GM18499 (cell line): Measurements from ENCODE around the gene FGF22.

Source experiments
- ATAC-seq: cut with Tn5 transposase; IDR thresholded peaks from one replicate; pipeline ENCODE4 v1.9.1; 2021; ENCODE audit warnings: moderate number of reproducible peaks; ENCODE audit not compliant: insufficient read depth, unreplicated experiment

The FGF22 gene

DNA sequence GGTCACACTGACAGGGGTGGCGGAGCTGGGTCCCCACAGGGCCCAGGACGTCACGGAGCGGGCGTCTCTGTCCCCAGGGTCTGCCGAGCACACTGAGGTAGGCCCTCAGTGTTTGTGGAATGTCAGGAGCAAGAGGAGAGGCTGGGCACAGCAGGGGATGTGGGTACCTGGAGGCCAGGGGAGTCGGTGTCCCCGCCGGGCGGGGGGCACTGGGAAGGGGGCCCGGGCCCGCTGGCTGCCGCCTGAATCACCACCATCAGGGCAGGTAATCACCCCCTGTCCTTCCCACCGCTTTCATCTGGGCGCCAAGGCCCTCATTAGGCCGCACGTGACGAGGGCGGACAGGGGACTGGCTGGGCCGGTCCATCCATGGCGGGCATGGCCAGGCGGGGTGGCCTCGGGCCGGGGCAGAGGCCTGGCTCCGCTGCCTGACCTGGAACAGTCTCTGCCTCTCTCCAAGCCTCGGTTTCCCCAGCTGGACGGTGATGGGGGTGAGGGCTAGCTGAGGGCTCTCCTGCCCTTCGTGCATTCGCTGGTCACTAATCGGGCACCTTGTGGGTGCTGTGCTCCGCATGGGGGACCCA lies 1.0 kb downstream of the FGF22 start:
- no peak for ATAC-seq

DNA sequence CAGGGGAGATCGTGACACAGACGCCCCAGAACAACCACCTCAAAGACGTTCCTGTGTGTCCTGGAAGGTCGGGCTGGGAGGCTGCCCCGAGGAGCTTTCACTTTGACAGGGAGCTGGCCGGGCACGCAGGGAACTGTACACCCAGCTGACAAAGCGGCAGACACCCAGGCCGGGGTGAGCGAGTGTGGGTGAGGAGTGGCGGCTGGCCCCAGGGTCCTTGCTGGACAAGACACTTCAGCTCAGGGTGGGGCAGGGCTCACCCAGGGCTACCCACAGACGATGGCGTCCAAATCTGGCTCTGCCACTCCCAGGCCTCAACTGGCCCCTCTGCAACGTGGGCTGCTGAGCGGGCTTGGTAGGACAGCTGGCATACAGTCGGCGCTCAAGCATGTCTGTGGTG lies 2.0 kb downstream of the FGF22 start:
- no peak for ATAC-seq

DNA sequence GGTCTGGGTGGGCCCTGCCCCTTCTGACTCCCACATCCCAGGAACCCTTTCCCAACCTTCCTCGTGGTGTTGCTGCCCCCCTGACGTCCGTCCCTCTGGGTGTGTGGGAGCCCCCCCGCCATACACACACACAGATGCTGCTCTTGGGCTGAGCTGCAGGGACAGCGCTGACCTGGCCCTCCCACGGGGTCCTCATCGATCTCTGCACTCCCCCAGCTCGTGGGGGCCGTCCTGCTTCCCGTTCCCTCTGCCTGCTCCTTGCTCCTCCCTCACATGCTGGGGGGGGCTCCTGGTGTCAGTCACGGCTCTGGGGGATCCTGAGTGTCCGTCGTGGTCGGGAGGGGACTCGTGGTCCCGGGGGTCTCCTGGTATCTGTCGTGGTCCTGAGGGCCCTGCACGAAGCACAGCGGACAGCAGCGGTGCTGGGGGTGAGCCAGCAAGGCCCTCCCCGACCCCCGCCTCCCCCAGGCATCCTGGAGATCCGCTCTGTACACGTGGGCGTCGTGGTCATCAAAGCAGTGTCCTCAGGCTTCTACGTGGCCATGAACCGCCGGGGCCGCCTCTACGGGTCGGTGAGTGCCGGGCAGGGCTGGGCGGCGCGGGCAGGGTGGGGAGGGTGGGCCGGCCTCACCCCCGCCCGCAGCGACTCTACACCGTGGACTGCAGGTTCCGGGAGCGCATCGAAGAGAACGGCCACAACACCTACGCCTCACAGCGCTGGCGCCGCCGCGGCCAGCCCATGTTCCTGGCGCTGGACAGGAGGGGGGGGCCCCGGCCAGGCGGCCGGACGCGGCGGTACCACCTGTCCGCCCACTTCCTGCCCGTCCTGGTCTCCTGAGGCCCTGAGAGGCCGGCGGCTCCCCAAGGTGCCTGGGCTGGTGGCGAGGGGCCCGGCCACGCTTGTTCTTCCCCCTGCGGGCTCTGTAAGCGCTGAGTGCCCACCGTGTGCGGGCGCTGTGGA lies 3.4 kb downstream of the FGF22 start:
- no peak for ATAC-seq

DNA sequence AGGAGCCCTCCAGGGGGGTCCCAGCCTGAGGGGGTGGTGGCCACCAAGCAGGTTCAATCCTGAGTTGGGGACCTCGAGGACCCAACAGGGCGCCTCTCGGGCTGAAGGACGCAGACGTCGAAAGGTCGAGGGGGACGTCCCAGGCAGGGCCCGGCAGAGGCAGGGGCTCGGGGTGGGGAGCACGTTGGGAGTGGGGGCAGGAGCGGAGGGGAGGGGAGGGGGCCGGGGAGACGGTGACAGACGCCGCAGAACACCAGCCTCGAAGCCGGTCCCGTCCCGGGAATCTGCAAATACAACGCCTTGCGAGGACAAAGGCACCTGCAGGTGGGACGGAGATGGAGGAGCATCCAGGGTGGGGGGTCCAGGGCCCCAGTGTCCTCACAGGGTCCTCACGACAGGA lies 4.1 kb downstream of the FGF22 start:
- no peak for ATAC-seq

DNA sequence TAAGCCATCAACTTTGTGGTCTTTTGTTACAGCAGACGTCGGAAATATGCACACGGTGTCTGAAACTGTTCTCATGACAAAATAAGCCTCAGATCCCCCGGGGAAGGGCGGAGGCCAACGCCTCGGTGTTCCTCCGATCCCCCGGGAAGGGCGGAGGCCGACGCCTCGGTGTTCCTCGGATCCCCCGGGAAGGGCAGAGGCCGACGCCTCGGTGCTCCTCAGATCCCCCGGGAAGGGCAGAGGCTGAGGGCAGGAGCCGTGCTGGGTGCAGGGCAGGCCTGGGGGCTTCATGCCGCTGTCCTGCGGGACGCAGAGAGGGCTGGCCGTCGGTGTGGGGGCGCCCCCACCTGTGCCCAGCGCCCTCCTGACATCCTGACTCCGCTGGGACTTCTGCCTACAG lies 4.7 kb downstream of the FGF22 start:
- ATAC-seq = no peak

DNA sequence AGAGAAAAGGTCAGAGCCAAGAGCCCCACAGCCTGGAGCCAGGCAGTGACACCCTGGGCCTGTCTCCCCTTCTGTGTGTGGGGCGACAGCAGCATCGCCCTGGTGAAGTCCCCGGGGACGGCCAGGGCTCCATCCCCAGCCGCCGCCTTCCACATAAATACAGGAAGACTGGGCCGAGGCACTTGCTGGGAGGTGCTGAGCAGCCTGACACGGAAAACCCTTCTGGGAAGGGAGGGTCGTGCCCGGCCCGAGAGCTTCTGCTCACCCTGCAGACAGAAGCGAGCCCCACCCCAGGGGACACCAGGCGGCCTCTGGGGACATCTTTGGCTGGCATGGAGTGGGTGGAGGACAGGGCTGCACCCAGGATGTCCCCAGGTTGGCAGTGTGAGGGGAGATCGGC lies 5.1 kb downstream of the FGF22 start:
- ATAC-seq = no peak

DNA sequence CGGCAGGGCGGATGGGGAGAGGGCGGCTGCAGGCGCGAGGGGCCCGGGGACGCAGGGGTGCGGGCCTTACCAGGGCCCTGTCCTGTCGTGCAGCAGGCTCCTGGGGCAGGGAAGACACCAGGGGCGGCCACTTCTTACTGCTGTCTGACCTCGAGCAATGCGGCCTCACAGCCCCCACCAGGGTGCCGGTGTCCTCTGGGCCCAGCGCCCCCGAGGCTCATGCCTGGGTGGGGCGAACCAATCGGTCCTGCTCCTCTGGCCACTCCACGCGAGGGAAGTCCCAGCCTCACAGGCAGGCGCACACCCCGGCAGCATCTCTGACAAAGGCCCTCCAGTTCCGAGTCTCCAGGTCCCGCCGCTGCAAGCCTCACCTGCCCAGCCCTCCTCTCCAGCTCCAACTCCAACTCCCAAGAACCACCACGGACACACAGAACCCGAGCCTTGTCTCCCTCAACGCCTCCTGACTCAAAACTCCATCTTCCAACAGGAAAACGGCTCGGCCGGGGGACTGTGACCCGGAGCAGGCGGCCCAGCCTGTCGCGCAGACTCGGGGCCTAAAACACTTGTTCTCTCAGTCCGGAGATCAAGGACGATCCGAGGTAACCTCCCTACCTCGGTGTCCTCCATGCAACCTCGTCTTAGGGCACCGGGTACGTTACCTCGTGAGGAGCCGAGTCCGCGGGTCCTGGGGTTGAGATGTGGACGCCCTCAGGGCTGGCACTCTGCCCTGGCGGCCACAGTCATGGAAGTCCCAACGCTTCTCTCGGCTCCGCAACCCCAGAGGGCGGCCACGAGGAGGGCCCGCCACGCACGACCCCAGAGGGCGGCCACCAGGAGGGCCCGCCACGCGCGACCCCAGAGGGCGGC lies 6.5 kb downstream of the FGF22 start:
- ATAC-seq = no peak

DNA sequence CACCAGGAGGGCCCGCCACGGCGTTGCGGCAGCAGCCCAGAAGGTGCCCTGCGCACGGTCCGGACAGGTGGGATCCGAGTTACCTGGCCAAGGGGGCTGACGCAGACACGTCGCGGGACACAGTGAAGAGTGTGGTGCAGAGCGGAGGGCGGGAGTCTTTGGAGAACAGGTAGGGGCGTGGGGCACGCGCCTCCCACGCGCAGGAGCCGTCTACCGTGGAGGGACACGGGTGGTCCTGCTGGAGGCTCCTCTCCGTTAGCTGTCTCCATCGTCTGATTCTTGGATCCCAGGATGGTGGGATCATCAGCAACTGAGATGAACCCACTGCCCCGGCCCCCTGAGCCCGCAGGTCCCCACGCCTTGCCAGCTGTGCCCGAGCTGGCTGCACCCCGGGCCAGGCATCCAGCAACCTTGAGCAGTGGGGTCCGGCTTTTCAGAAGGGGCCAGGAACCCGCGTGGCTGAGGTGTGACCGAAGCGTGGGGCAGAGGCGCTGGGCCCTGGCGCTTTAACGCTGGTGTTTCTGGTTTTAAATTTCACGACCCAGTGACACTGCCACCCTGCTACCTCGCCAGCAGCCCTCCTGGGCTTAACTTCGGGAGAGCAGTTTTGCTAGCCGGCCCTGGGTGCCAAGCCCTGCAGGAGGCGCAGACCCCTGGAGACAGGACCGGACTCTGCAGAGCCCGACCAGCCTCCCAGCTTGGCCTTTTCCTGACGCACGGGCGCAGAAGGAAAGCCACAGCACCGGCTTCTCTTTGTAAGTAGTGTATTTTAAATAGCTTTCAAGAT lies 7.3 kb downstream of the FGF22 start:
- no peak for ATAC-seq

DNA sequence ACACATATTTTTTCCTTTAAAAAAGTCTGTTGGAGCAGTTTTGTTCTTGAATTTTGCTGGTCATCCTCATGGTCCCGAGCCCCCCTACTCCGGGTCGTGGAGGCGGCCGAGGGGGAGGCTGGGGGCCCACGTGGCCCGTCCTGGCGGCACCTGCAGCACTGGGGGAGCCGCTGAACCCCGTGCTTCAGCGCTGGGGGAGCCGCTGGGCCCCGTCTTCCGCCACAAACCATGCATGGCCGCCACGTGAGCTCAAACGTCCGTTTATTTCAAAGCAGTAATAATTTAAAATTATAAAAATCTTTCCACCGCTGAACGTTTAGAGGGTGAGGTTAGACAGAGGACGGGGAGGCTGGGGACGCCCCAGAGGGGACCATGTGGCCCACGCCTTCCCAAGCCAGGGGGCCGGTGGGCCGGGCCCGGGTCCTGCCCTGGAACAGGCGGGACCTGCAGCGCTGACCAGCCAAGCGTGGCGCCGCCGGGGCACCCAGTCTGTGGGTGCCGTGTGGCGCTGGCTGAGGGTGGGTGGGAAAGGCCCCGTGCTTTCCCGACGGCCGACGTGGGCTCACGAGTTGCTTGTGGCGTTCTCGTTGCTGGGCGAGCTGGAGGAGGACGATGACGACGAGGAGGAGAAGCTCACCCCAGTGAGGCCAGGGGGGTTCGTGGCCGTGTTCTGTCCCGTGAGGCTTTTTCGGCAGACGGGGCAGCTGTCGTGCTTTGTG lies 8.0 kb downstream of the FGF22 start:
- no peak for ATAC-seq

DNA sequence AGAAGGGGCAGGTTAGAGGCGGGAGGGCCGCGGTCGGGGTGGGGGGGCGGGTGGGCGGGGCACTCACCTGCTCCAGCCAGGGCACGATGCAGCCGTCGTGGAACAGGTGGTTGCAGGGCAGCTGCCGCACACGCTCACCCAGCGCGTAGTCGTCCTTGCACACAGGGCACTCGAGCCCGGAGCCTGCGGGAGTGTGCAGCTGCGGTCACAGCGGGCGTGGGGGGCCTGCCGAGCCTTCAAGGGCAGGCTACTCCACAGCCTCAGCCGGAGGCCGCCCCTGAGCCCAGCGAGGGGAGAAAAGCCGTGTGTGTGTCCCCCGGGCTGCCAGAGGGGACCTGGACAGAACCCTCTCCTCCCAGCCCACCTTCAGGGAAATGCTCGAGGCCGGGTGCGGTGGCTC lies 8.6 kb downstream of the FGF22 start:
- no peak for ATAC-seq

DNA sequence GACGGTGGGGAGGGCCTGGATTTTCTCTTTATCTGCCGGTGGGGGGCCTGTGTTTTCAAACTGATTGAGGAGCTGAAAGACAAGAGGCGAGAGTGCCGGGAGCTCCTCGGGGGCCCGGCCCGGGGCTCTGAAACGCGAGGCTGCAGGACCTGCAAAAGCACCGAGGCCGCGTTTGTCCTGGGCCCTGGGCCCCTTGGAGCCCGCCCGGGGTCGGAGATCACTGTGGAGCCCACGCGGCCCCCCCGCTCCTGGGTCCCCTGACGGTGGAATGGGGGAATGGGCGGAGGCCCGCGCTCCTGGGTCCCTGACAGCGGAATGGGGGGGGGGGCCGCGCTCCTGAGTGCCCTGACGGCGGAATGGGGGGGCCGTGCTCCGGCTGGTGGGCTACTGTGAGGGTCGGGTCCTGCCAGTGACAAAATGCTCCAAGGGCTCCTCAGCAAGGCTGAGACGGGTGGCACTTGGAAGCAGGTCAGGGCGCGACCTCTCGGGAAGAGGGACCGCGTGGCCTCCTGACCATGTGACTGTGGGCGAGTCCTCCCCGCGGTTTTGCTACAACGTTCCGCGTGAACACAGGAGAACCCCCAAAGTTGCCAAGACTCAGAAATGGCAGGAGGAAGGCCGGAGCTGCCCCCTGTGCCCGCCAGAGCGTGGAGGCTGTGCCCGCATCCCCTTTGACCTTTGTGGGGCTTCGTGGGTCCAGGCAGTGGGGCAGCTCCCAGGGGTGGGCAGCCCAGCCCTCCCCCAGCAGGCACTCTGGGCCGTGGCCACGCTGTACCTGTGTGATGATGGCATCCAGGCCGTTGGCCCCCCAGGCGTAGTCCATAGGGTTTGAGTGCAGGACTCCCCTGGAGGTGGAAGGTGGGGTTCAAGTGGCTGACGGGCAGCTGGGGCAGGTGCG lies 9.5 kb downstream of the FGF22 start:
- ATAC-seq = no peak

DNA sequence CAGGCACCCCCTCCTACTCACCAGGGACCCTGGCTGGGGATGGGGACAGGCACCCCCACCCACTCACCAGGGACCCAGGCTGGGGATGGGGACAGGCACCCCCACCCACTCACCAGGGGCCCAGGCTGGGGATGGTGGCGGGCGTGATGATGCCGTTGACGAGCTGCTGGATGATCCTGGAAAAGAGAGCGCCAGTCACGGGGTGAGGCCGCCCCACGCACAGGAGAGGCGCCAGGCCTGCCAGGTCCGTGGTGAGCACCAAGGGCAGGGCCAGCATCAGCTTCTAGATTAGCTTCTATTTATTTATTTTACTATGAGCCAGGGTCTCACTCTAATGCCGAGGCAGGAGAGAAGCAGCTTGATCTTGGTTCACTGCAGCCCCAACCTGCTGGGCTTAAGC lies 10.4 kb downstream of the FGF22 start:
- ATAC-seq = no peak

DNA sequence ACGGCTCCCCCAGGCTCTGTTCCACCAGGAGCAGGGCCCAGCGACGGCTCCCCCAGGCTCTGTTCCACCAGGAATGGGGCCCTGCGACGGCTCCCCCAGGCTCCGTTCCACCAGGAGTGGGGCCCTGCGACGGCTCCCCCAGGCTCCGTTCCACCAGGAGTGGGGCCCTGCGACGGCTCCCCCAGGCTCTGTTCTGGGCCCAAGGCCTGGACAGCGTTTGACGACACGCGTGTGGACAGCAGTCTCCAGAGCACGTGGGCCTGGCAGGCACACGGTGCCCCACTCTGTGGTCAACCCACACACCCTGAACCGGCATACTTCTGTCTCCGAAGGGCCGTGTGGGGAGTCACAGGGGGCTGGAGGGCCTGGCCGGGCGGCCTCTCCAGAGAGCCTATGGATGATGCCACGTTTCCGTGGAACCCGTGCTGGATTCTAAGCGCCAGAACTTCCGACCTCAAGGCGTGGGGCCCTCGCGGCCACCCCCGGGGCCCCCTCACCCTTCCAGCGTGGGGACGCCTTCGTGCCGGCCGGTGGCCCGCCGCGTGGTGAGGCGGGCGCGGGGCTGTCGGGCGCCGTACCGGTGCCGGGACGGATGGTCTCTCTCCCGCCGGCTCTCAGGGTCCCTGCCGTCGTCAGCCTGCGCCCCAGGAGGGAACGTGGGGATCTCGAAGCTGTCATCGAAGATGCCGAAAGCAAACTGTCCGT lies 11.6 kb downstream of the FGF22 start:
- ATAC-seq = no peak

DNA sequence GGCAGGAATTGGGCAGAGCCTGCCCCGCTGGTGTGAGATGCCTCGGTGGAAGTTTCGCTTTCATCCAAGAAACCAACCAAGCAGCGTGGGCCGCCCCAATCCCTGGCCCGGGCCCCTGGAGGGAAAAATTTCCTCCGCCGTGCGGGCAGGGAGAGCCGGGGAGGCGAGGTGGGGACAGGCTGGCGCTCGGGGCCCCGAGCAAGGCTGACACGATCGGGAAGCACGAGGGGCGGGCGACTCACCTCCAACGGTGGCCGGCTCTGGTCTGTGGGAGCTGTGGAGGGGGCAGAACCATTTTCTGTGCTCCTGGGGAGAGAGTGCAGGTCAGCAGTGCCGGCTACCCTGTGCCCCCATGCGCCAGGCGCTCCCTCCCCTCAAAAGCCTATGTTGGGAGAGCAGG lies 12.3 kb downstream of the FGF22 start:
- ATAC-seq = no peak

DNA sequence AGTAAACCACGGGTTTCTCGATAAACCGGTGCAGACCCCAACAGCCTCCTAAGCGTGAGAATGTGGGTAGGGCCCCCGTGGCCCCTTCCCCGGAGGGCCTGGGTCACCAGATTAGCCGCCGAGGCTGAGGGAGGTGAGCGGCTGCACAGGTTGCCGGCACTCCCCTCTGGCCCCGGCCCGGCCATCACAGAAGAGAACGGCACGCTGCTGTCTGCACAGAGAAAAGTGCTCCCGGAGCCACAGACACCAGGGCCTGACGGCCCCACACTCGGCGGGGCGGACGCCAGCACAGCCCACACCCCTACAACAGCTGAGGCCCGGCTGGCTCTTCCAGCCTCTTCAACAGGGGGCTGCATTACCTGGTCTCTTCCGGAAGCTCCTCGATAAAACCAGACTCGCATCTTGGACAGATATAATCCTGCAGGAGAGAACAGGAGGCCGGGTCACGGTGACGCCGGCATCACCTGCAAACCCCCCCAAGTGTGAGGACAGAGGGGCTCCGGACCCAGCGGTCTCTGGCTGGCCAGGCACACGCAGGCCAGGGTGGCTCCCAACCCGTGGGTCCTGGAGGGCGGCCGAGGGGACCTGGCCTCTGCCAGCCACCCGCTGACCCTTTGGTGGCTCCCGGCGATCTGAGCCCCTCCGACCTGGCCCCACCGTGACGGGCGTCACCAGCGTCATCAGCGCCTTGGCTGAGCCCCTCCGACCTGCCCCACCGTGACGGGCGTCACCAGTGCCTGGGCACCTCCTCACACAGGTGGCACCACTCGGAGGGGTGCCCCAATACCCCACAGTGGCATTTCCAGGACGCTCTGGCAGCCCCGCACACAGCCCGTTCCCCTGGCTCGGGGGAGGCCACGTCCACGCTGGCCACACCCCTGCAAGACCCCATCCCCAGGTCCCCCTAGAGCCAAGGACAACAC lies 13.0 kb downstream of the FGF22 start:
- ATAC-seq = no peak

DNA sequence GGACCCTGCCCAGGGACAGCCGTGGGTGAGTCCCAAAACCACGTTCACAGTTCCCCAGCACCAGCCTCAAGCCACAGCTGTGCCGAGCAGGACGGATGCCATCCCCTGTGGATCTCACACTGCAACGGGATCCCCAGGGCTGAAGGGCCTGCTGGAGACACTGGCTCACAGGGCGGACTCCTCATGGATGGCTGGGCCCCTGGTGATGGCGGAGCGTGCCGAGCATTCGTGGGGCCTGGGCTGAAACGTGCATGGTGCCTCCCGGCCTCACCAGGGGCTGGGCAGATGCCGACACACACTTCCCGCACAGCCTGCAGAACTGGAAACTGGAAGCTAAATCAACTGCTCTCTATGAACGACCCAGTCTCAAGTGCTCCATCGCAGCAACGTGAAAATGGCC lies 13.7 kb downstream of the FGF22 start:
- ATAC-seq = no peak

DNA sequence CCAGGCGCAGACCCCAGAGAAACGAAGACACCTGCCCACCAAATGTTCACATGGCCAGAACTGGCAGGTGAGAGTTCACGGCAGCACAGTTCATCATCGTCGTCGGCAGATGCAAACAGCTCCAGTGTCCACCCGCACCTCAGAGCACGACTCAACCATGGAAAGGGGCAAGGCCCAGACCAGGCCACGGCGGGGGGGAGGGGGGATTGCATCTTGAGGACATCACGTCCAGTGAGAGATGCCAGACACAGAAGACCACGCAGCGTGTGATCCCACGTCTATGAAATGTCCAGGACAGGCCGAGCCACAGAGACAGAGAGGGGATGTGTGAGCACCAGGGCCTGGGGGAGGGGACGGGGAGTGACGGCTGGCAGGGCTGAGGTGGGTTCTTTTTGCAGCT lies 16.0 kb downstream of the FGF22 start:
- no peak for ATAC-seq
